Body of pancreas (tissue), 4 donors: ENCODE results near the gene MSI2.

Experiments
- CTCF ChIP-seq, 7 experiments: fragments of 450-650 bp in 4 of 7; fragments of 200-600 bp in 3 of 7; sonication (generic) in 3 of 7; IDR thresholded peaks; one replicate each; pipeline ENCODE4 v1.5.1; 2016 to 2019; ENCODE audit warnings: antibody characterized with exemption in 7 of 7
- POLR2A ChIP-seq, 3 donors: fragments of 450-650 bp; IDR thresholded peaks; one replicate each; pipeline ENCODE4 v1.6.1; 2016; ENCODE audit warnings: antibody characterized with exemption in 3 of 3, mild to moderate bottlenecking in 2 of 3

DNA sequence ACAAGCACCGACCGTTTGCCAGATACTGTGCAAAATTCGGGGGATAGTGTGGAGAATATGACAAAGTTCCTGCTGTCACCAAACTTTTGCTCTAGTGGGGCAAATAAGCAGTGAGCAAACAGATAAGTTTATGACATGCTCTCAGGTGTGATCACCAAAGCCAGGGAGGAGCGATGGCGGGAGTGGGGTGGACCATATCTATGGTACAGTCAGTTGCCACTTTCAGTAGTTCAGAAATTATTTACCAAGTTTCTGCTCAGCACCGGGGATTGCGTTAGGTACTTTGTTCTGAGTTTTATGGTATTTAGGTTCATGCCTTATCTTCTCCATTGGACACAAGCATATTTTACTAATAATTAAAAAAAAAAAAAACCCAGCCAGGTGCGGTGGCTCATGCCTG, 11.9 kb downstream of the MSI2 start:
- TF ChIP-seq POLR2A (IDR thresholded peaks at IDR 0.05) (no peak), CTCF (IDR thresholded peaks at IDR 0.05) (no peak)
